ENCODE results near the gene FAM209B. TPM values are rescaled to one million over a fixed set of nuclear protein-coding genes. Genes with fewer than 3 reads are reported as not detected.

Gene FAM209B
- total RNA-seq, 3 donors from 2014 or later (not counting 1 experiment from before 2014, with no cell fraction given), result 2.0 to 3.3 (median 3.1) TPM

- peaks cover 0 to 2% of the 10 kb centered on the region in 2 donors for H3K9me3 Mint-ChIP-seq
These were observed 5.5 kb upstream of the FAM209B start for GRCh38 chr20:56527521-56527920.

GRCh38 chr20:56537997-56538396, 5.0 kb downstream of the FAM209B start:
- intact Hi-C loops (cut with micrococcal nuclease), result no loop called here
- no peak for ATAC-seq

More at GRCh38 chr20:56527521-56527920, 5.5 kb upstream of the FAM209B start:
- H3K27ac Mint-ChIP-seq, result no peak overlapping the region
- H3K36me3 ChIP-seq (ENCODE audit: control insufficient read depth, insufficient read depth, low read length), result no peaks in the 10 kb centered on the region
- ATAC-seq (no peak), DNase-seq (no peak)
- no peaks in the 10 kb centered on the region for H3K27me3 Mint-ChIP-seq (ENCODE audit: low read depth in 2 of 2)
- H3K27ac ChIP-seq (ENCODE audit: low read length), result no peak overlapping the region
- 97% methylated on average over 7 of the region's 7 CpGs for WGBS (ENCODE audit: insufficient coverage)
- H3K4me1 Mint-ChIP-seq, result peaks cover 0 to 4% of the 10 kb centered on the region in 2 donors
- no peaks in the 10 kb centered on the region for H3K27me3 ChIP-seq (ENCODE audit: control insufficient read depth, insufficient read depth, low read length)
- no peak overlapping the region for H3K4me3 Mint-ChIP-seq
- intact Hi-C loops (cut with micrococcal nuclease), result no loop called here
- no peak for TF ChIP-seq CTCF (IDR thresholded peaks at IDR 0.05)
- no peak overlapping the region for H3K4me3 ChIP-seq (ENCODE audit: low read length)
- no peaks in the 10 kb centered on the region for H3K36me3 Mint-ChIP-seq
- no peaks in the 10 kb centered on the region for H3K9me3 ChIP-seq (ENCODE audit: control insufficient read depth, insufficient read depth, low read length)
- H3K4me1 ChIP-seq (ENCODE audit: control insufficient read depth, insufficient read depth, low read length), result no peaks in the 10 kb centered on the region

GRCh38 chr20:56540415-56540814, 7.4 kb downstream of the FAM209B start:
- H3K27ac ChIP-seq (ENCODE audit: low read length), result no peak overlapping the region
- intact Hi-C loops (cut with micrococcal nuclease), result no loop called here
- H3K9me3 ChIP-seq (ENCODE audit: control insufficient read depth, insufficient read depth, low read length), result no peaks in the 10 kb centered on the region
- peaks cover 2% of the 10 kb centered on the region for H3K4me1 ChIP-seq (ENCODE audit: control insufficient read depth, insufficient read depth, low read length)
- Mint-ChIP-seq H3K4me3 (no peak overlapping the region), H3K36me3 (no peaks in the 10 kb centered on the region), H3K27me3 (ENCODE audit: low read depth in 2 of 2) (no peaks in the 10 kb centered on the region), H3K9me3 (no peaks in the 10 kb centered on the region), H3K27ac (no peak overlapping the region), H3K4me1 (no peaks in the 10 kb centered on the region)
- no peaks in the 10 kb centered on the region for H3K27me3 ChIP-seq (ENCODE audit: control insufficient read depth, insufficient read depth, low read length)
- WGBS (ENCODE audit: insufficient coverage), result 94% methylated on average over 6 of the region's 6 CpGs
- TF ChIP-seq CTCF (IDR thresholded peaks at IDR 0.05), result no peak
- H3K4me3 ChIP-seq (ENCODE audit: low read length), result no peak overlapping the region
- no peaks in the 10 kb centered on the region for H3K36me3 ChIP-seq (ENCODE audit: control insufficient read depth, insufficient read depth, low read length)
- ATAC-seq, result no peak
- no peak for DNase-seq

More at GRCh38 chr20:56537997-56538396, 5.0 kb downstream of the FAM209B start:
- TF ChIP-seq CTCF (IDR thresholded peaks at IDR 0.05), result no peak
- no peak for DNase-seq
- H3K36me3 Mint-ChIP-seq, result no peaks in the 10 kb centered on the region
- Histone ChIP-seq H3K27me3 (ENCODE audit: control insufficient read depth, insufficient read depth, low read length) (no peaks in the 10 kb centered on the region), H3K36me3 (ENCODE audit: control insufficient read depth, insufficient read depth, low read length) (no peaks in the 10 kb centered on the region), H3K4me1 (ENCODE audit: control insufficient read depth, insufficient read depth, low read length) (peaks cover 2% of the 10 kb centered on the region), H3K4me3 (ENCODE audit: low read length) (no peak overlapping the region), H3K27ac (ENCODE audit: low read length) (no peak overlapping the region), H3K9me3 (ENCODE audit: control insufficient read depth, insufficient read depth, low read length) (no peaks in the 10 kb centered on the region)
- no peak overlapping the region for H3K27ac Mint-ChIP-seq
- no peaks in the 10 kb centered on the region for H3K4me1 Mint-ChIP-seq
- no peaks in the 10 kb centered on the region for H3K27me3 Mint-ChIP-seq (ENCODE audit: low read depth in 2 of 2)
- WGBS (ENCODE audit: insufficient coverage), result 88% methylated on average over 3 of the region's 3 CpGs
- no peaks in the 10 kb centered on the region for H3K9me3 Mint-ChIP-seq
- H3K4me3 Mint-ChIP-seq, result no peak overlapping the region

GRCh38 chr20:56542489-56543030, 9.5 kb downstream of the FAM209B start:
- no peak overlapping the region for H3K4me3 Mint-ChIP-seq
- no peak for ATAC-seq
- DNase-seq, result no peak

More at GRCh38 chr20:56542489-56543030, 9.5 kb downstream of the FAM209B start:
- Mint-ChIP-seq H3K9me3 (no peaks in the 10 kb centered on the region), H3K4me1 (no peaks in the 10 kb centered on the region), H3K27ac (no peak overlapping the region), H3K27me3 (ENCODE audit: low read depth in 2 of 2) (no peaks in the 10 kb centered on the region), H3K36me3 (no peaks in the 10 kb centered on the region)
- Histone ChIP-seq H3K27ac (ENCODE audit: low read length) (no peak overlapping the region), H3K27me3 (ENCODE audit: control insufficient read depth, insufficient read depth, low read length) (no peaks in the 10 kb centered on the region), H3K4me1 (ENCODE audit: control insufficient read depth, insufficient read depth, low read length) (no peaks in the 10 kb centered on the region), H3K36me3 (ENCODE audit: control insufficient read depth, insufficient read depth, low read length) (no peaks in the 10 kb centered on the region), H3K4me3 (ENCODE audit: low read length) (no peak overlapping the region), H3K9me3 (ENCODE audit: control insufficient read depth, insufficient read depth, low read length) (no peaks in the 10 kb centered on the region)
- TF ChIP-seq CTCF (IDR thresholded peaks at IDR 0.05), result no peak
- intact Hi-C loops (cut with micrococcal nuclease), result no loop called here
- WGBS (ENCODE audit: insufficient coverage), result 88% methylated on average over 7 of the region's 9 CpGs

All from natural killer cell (primary cell).